ENCODE data around the gene SLC27A1.

DNA sequence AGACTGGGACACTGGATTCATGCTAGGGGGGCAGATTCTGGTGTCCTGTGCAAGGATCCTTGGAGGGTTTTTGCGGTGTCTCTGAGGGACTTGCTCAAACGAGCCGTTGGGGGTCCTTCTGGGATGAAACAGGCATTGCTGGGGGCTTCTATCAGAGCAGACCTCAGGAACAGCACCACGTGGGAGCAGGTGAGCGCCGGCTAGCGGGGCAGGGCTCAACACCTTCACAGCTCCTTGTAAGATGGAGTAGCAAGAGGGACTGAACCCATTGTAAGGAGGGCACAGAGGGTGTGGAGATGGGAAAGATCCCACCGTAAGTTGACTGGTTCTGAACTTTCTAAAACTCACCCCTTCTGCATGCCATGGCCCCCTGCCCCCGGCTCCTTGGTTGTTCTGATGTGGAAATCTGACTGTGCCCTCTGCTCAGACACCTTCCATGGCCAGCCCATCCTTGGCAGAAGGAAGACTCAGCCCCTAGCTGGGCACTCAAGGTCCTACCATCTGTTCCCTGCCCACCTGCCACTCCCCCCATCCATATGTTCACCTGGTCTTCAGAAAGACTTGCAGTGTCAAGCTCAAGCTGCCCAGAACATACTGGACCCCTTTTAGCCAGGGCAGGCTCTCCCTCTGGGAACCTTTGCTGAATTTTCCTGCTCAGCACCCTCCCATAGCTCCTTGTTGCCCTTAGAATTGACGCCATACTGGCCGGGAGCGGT, 1.2 kb downstream of the SLC27A1 start:
- TF ChIP-seq, protein P1, sequence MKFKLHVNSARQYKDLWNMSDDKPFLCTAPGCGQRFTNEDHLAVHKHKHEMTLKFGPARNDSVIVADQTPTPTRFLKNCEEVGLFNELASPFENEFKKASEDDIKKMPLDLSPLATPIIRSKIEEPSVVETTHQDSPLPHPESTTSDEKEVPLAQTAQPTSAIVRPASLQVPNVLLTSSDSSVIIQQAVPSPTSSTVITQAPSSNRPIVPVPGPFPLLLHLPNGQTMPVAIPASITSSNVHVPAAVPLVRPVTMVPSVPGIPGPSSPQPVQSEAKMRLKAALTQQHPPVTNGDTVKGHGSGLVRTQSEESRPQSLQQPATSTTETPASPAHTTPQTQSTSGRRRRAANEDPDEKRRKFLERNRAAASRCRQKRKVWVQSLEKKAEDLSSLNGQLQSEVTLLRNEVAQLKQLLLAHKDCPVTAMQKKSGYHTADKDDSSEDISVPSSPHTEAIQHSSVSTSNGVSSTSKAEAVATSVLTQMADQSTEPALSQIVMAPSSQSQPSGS (tag by site-specific recombination; IDR thresholded peaks at IDR 0.05; ENCODE audit: low read depth), result no peak
- no peak for TF ChIP-seq ZNF76 (tag by site-specific recombination; IDR thresholded peaks at IDR 0.05; ENCODE audit: borderline replicate concordance, low read depth)
- TF ChIP-seq, protein P2, sequence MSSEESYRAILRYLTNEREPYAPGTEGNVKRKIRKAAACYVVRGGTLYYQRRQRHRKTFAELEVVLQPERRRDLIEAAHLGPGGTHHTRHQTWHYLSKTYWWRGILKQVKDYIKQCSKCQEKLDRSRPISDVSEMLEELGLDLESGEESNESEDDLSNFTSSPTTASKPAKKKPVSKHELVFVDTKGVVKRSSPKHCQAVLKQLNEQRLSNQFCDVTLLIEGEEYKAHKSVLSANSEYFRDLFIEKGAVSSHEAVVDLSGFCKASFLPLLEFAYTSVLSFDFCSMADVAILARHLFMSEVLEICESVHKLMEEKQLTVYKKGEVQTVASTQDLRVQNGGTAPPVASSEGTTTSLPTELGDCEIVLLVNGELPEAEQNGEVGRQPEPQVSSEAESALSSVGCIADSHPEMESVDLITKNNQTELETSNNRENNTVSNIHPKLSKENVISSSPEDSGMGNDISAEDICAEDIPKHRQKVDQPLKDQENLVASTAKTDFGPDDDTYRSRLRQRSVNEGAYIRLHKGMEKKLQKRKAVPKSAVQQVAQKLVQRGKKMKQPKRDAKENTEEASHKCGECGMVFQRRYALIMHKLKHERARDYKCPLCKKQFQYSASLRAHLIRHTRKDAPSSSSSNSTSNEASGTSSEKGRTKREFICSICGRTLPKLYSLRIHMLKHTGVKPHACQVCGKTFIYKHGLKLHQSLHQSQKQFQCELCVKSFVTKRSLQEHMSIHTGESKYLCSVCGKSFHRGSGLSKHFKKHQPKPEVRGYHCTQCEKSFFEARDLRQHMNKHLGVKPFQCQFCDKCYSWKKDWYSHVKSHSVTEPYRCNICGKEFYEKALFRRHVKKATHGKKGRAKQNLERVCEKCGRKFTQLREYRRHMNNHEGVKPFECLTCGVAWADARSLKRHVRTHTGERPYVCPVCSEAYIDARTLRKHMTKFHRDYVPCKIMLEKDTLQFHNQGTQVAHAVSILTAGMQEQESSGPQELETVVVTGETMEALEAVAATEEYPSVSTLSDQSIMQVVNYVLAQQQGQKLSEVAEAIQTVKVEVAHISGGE (tag by site-specific recombination; conservative IDR thresholded peaks at IDR 0.05; ENCODE audit: low read depth), result no peak
- TF ChIP-seq ZIC2 (tag by site-specific recombination; IDR thresholded peaks at IDR 0.05), result no peak
- TF ChIP-seq, protein P3, sequence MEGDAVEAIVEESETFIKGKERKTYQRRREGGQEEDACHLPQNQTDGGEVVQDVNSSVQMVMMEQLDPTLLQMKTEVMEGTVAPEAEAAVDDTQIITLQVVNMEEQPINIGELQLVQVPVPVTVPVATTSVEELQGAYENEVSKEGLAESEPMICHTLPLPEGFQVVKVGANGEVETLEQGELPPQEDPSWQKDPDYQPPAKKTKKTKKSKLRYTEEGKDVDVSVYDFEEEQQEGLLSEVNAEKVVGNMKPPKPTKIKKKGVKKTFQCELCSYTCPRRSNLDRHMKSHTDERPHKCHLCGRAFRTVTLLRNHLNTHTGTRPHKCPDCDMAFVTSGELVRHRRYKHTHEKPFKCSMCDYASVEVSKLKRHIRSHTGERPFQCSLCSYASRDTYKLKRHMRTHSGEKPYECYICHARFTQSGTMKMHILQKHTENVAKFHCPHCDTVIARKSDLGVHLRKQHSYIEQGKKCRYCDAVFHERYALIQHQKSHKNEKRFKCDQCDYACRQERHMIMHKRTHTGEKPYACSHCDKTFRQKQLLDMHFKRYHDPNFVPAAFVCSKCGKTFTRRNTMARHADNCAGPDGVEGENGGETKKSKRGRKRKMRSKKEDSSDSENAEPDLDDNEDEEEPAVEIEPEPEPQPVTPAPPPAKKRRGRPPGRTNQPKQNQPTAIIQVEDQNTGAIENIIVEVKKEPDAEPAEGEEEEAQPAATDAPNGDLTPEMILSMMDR (tag by site-specific recombination; IDR thresholded peaks at IDR 0.05), result no peak
- no peak for TF ChIP-seq SETDB1 (IDR thresholded peaks at IDR 0.05; ENCODE audit: insufficient read length, low read length)
- TF ChIP-seq ZNF157 (tag by site-specific recombination; IDR thresholded peaks at IDR 0.05), result no peak
- no peak for TF ChIP-seq ZBTB1 (tag by site-specific recombination; IDR thresholded peaks at IDR 0.05)
- TF ChIP-seq, protein P4, sequence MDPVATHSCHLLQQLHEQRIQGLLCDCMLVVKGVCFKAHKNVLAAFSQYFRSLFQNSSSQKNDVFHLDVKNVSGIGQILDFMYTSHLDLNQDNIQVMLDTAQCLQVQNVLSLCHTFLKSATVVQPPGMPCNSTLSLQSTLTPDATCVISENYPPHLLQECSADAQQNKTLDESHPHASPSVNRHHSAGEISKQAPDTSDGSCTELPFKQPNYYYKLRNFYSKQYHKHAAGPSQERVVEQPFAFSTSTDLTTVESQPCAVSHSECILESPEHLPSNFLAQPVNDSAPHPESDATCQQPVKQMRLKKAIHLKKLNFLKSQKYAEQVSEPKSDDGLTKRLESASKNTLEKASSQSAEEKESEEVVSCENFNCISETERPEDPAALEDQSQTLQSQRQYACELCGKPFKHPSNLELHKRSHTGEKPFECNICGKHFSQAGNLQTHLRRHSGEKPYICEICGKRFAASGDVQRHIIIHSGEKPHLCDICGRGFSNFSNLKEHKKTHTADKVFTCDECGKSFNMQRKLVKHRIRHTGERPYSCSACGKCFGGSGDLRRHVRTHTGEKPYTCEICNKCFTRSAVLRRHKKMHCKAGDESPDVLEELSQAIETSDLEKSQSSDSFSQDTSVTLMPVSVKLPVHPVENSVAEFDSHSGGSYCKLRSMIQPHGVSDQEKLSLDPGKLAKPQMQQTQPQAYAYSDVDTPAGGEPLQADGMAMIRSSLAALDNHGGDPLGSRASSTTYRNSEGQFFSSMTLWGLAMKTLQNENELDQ (tag by site-specific recombination; IDR thresholded peaks at IDR 0.05; ENCODE audit: low read depth), result no peak
- TF ChIP-seq ZNF223 (tag by site-specific recombination; IDR thresholded peaks at IDR 0.05), result no peak
- TF ChIP-seq, protein P5, sequence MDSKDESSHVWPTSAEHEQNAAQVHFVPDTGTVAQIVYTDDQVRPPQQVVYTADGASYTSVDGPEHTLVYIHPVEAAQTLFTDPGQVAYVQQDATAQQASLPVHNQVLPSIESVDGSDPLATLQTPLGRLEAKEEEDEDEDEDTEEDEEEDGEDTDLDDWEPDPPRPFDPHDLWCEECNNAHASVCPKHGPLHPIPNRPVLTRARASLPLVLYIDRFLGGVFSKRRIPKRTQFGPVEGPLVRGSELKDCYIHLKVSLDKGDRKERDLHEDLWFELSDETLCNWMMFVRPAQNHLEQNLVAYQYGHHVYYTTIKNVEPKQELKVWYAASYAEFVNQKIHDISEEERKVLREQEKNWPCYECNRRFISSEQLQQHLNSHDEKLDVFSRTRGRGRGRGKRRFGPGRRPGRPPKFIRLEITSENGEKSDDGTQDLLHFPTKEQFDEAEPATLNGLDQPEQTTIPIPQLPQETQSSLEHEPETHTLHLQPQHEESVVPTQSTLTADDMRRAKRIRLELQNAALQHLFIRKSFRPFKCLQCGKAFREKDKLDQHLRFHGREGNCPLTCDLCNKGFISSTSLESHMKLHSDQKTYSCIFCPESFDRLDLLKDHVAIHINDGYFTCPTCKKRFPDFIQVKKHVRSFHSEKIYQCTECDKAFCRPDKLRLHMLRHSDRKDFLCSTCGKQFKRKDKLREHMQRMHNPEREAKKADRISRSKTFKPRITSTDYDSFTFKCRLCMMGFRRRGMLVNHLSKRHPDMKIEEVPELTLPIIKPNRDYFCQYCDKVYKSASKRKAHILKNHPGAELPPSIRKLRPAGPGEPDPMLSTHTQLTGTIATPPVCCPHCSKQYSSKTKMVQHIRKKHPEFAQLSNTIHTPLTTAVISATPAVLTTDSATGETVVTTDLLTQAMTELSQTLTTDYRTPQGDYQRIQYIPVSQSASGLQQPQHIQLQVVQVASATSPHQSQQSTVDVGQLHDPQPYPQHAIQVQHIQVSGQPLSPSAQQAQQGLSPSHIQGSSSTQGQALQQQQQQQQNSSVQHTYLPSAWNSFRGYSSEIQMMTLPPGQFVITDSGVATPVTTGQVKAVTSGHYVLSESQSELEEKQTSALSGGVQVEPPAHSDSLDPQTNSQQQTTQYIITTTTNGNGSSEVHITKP (tag by site-specific recombination; IDR thresholded peaks at IDR 0.05), result no peak
- TF ChIP-seq ZXDB (tag by site-specific recombination; IDR thresholded peaks at IDR 0.05), result no peak
- no peak for TF ChIP-seq ZNF354C (tag by site-specific recombination; IDR thresholded peaks at IDR 0.05; ENCODE audit: borderline replicate concordance, low read depth)
